ENCODE measurements around the gene CYBA. TPM values are rescaled to one million over a fixed set of nuclear protein-coding genes. Genes with fewer than 3 reads are reported as not detected.

The CYBA gene
- total RNA-seq, 1 experiment from 2014 or later, result 34.2 TPM

Other genes with a start within 250 kb of the CYBA start
- gene ZFPM1, start 197.8 kb downstream of the CYBA start, total RNA-seq (2014; rRNA removed; shearing (Covaris generic)), result 0.13 and 0.29 TPM in 2 replicates
- gene ZC3H18, start 80.7 kb downstream of the CYBA start, total RNA-seq (2014; rRNA removed; shearing (Covaris generic)), result 5.9 and 10.4 TPM in 2 replicates
- gene IL17C, start 12.5 kb downstream of the CYBA start, total RNA-seq (2014; rRNA removed; shearing (Covaris generic)), result not detected in 2 replicates
- 11.6 and 13.0 TPM in 2 replicates for gene MVD, start 12.0 kb upstream of the CYBA start, total RNA-seq (2014; rRNA removed; shearing (Covaris generic))
- not detected in 2 replicates for gene SNAI3, start 35.5 kb upstream of the CYBA start, total RNA-seq (2014; rRNA removed; shearing (Covaris generic))
- 9.6 TPM in 2 replicates for gene RNF166, start 55.4 kb upstream of the CYBA start, total RNA-seq (2014; rRNA removed; shearing (Covaris generic))
- 15.1 and 15.5 TPM in 2 replicates for gene CTU2, start 55.5 kb upstream of the CYBA start, total RNA-seq (2014; rRNA removed; shearing (Covaris generic))
- gene PIEZO1, start 134.2 kb upstream of the CYBA start, total RNA-seq (2014; rRNA removed; shearing (Covaris generic)), result 44.1 and 48.7 TPM in 2 replicates
- 13.8 and 17.4 TPM in 2 replicates for gene CDT1, start 152.7 kb upstream of the CYBA start, total RNA-seq (2014; rRNA removed; shearing (Covaris generic))
- 209 and 226 TPM in 2 replicates for gene APRT, start 160.9 kb upstream of the CYBA start, total RNA-seq (2014; rRNA removed; shearing (Covaris generic))
- gene GALNS, start 205.9 kb upstream of the CYBA start, total RNA-seq (2014; rRNA removed; shearing (Covaris generic)), result 15.2 and 15.4 TPM in 2 replicates
- 79.3 and 86.0 TPM in 2 replicates for gene TRAPPC2L, start 206.1 kb upstream of the CYBA start, total RNA-seq (2014; rRNA removed; shearing (Covaris generic))
- gene PABPN1L, start 215.6 kb upstream of the CYBA start, total RNA-seq (2014; rRNA removed; shearing (Covaris generic)), result not detected in 2 replicates